Hepatocyte (in vitro differentiated cells): ENCODE data around the gene CHTOP.

Experiments used
- EZH2 ChIP-seq: fragments of 200-600 bp; sonication (generic); IDR thresholded peaks from 2 replicates; pipeline ENCODE4 v1.6.1; 2016; ENCODE audit warnings: antibody characterized with exemption, mild to moderate bottlenecking, borderline replicate concordance
- TF ChIP-seq, protein P1 (sequence below): fragments of 200-600 bp; sonication (generic); IDR thresholded peaks from 2 replicates; pipeline ENCODE4 v1.5.1; 2016; ENCODE audit warnings: antibody characterized with exemption, mild to moderate bottlenecking; ENCODE audit not compliant: poor library complexity

DNA sequence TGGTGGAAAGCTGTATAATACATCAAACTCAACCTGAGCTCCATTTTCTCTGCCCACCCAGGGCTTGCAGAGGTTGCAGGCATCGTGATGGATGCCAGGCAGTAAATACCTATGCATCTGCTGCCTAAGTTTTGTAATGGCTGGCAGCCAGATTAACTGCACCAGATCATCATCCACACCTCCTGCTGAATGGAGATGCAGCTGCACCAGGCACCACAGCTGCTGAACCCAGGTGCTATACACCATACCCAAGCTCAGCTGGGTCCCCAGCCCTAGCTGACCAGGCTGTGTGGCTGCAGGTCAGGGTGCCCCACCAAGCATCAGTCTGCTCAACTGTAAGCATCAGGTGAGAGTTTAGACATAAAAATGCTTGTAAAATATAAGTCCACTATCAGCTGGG, 17.9 kb downstream of the CHTOP start:
- TF ChIP-seq, protein P1, sequence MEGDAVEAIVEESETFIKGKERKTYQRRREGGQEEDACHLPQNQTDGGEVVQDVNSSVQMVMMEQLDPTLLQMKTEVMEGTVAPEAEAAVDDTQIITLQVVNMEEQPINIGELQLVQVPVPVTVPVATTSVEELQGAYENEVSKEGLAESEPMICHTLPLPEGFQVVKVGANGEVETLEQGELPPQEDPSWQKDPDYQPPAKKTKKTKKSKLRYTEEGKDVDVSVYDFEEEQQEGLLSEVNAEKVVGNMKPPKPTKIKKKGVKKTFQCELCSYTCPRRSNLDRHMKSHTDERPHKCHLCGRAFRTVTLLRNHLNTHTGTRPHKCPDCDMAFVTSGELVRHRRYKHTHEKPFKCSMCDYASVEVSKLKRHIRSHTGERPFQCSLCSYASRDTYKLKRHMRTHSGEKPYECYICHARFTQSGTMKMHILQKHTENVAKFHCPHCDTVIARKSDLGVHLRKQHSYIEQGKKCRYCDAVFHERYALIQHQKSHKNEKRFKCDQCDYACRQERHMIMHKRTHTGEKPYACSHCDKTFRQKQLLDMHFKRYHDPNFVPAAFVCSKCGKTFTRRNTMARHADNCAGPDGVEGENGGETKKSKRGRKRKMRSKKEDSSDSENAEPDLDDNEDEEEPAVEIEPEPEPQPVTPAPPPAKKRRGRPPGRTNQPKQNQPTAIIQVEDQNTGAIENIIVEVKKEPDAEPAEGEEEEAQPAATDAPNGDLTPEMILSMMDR = no peak
- no peak for TF ChIP-seq EZH2
